GM23338 (cell line): ENCODE data around the gene HES7.

Experiments
- CREB1 ChIP-seq: fragments of 250-450 bp; sonication (Bioruptor Pico); IDR thresholded peaks from 2 replicates; pipeline ENCODE4 v1.5.0; 2020; ENCODE audit warnings: low read depth, mild to moderate bottlenecking, moderate library complexity
- CTCF ChIP-seq, 2 experiments: fragments of 200-600 bp in 1 of 2; sonication (generic) in 1 of 2; conservative IDR thresholded peaks; 2 replicates each; pipeline versions ENCODE4 v1.5.1 to v1.6.1; 2016 to 2017; ENCODE audit warnings: antibody characterized with exemption in 2 of 2, low read depth in 2 of 2, mild to moderate bottlenecking in 2 of 2, moderate library complexity in 1 of 2
- EZH2 ChIP-seq: fragments of 200-600 bp; sonication (generic); IDR thresholded peaks from one replicate; pipeline ENCODE4 v1.8.0; 2017; ENCODE audit warnings: antibody characterized with exemption, mild to moderate bottlenecking, low read depth; ENCODE audit not compliant: unreplicated experiment
- EZH2phosphoT487 ChIP-seq: fragments of 200-600 bp; sonication (generic); IDR thresholded peaks from one replicate; pipeline ENCODE4 v1.8.1; 2018; ENCODE audit warnings: antibody characterized with exemption; ENCODE audit not compliant: unreplicated experiment
- NANOG ChIP-seq: IDR thresholded peaks from 2 replicates; pipeline ENCODE4 v1.6.1; 2016; ENCODE audit warnings: antibody characterized with exemption, borderline replicate concordance
- POLR2AphosphoS5 ChIP-seq: IDR thresholded peaks from 2 replicates; pipeline ENCODE4 v1.6.1; 2016; ENCODE audit warnings: antibody characterized with exemption, low read depth
- REST ChIP-seq: IDR thresholded peaks from one replicate; pipeline ENCODE4 v1.6.1; 2018; ENCODE audit warnings: antibody characterized with exemption; ENCODE audit not compliant: unreplicated experiment
- STAT1 ChIP-seq: IDR thresholded peaks from one replicate; pipeline ENCODE4 v1.6.1; 2016; ENCODE audit warnings: antibody characterized with exemption; ENCODE audit not compliant: unreplicated experiment
- ZNF331 ChIP-seq: fragments of 250-450 bp; sonication (Bioruptor Pico); IDR thresholded peaks from 2 replicates; pipeline ENCODE4 v1.5.0; 2020; ENCODE audit warnings: low read depth, mild to moderate bottlenecking, moderate library complexity

DNA sequence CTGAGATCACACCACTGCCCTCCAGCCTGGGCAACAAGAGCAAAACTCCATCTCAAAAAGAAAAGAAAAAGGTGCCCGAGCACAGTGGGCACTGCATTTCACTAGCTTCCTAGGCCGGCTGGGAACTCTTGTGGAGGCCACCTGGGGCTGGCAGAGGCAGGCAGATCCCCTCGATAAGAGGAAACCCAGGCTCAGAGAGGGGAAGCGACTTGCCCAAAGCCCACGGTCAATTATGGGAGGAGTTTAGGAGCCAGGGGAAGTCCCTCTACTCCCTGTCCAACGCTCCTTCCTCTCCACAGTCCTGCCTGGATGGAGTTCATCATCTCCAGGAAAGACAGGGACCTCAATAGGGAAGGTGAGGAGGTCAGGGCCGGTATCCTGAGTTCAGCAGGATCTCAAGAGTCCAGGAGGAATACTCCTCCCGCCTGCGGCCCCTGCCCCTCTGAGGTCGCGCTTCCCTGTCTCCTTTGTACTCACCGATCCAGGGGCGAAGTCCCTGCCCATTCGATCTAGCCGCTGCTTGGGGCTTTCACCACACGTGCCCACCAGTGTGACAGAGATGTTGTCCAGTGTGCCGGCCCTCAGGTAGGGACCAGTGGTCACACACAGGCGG lies 6.4 kb downstream of the HES7 start:
- TF ChIP-seq CTCF (conservative IDR thresholded peaks at IDR 0.05; ENCODE audit: low read depth in 2 of 2) (no peak), ZNF331 (CRISPR knock-in tag) (no peak), NANOG (no peak), EZH2 (peak; percentile 63), REST (no peak), EZH2phosphoT487 (no peak), POLR2AphosphoS5 (no peak), CREB1 (no peak), STAT1 (no peak)
